HG03565 (cell line): ENCODE data around the gene ERBB4.

Experiments
- ATAC-seq: cut with Tn5 transposase; IDR thresholded peaks from one replicate; pipeline ENCODE4 v1.9.1; 2021; ENCODE audit warnings: mild to moderate bottlenecking, moderate library complexity; ENCODE audit not compliant: unreplicated experiment

Gene ERBB4

DNA sequence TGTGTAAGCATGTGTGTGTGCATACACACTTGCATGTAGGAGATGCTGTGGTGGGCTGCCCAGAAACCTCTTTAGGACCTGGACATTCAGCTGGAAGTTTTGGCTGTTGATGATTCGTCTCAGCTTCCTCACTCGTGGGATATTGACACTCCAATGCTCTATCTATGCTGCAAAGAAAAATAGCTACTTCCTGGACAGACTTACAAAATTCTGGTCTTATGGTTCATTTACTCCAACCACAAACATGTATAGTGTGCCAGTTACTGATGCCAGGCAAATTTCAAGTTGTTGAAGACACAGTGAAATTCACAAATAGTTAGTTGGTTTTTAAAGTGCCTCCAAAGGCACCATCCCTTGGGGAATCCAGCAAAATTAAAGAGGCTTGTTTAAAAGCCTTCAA is 1099.6 kb downstream of the ERBB4 start:
- no peak for ATAC-seq

- no peak for ATAC-seq
Measured at GRCh38 chr2:211437396-211437795, 1101.2 kb downstream of the ERBB4 start.

DNA sequence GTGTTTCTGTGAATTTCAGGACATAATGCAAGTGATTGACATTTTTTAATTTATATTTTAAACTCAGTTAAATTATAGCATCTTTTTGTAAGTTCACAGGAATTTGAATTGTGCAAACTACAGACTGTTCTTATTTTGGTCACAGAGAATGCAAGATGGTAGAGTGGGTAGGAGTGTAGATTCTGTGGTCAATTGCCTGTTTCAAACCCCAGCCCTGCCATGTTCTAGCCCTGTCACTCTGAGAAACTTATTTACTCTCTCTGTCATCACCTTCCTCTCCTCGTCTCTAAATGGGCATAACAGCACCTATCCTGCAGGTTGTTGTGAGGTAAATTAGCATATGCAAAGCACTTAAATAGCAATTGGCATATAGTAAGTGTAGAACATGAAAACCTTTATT is 1102.4 kb downstream of the ERBB4 start:
- ATAC-seq = no peak

GRCh38 chr2:211435331-211435730 is 1103.3 kb downstream of the ERBB4 start:
- no peak for ATAC-seq

- no peak for ATAC-seq
Measured at GRCh38 chr2:211434773-211435172, 1103.8 kb downstream of the ERBB4 start.

- ATAC-seq = no peak
Measured at GRCh38 chr2:211429256-211429920, 1109.2 kb downstream of the ERBB4 start.

- no peak for ATAC-seq
Measured at GRCh38 chr2:211426240-211426639, 1112.4 kb downstream of the ERBB4 start.

DNA sequence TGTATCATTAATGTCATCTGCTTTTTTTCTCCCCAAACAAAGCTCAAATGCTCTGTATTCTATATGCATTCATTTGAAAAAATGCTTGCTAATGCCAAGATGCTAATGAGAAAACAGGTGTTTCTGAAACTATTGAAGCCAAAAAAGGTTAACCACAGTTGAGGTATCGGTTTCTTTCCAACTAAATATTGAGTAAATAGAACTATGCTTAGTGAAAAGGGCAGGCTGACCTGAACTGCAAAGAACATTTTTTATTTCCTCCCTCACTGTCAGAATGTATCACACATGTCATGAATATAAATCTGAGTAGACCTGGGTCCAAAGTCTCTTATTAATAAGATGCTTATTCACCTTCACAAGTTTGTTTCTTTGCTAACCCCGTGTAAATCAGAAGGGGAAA is 1115.6 kb downstream of the ERBB4 start:
- ATAC-seq = no peak

GRCh38 chr2:211417544-211417943 is 1121.1 kb downstream of the ERBB4 start:
- ATAC-seq = no peak

- ATAC-seq = no peak
Measured at GRCh38 chr2:211416373-211416772, 1122.2 kb downstream of the ERBB4 start.

GRCh38 chr2:211413746-211414145 is 1124.9 kb downstream of the ERBB4 start:
- ATAC-seq = no peak

DNA sequence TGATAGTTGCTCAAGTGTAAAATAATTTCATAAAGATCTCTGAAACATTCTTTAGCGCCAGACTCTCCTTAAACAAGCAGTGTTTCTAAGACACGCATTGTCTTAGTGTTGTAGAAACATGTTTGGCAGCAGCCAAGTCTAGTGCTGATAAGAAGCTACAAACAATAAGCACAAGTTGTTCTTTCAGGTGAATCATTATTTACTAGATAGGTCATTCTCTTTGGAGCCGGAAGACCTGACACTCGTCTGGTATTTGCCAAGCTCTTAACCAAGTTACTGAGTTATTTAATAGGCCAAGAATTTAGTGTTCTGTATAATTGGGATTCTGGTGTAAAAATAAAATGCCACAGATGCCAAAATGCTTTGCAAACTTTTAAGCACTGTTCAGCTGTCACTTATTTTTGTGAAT is 1130.1 kb downstream of the ERBB4 start:
- ATAC-seq = no peak

DNA sequence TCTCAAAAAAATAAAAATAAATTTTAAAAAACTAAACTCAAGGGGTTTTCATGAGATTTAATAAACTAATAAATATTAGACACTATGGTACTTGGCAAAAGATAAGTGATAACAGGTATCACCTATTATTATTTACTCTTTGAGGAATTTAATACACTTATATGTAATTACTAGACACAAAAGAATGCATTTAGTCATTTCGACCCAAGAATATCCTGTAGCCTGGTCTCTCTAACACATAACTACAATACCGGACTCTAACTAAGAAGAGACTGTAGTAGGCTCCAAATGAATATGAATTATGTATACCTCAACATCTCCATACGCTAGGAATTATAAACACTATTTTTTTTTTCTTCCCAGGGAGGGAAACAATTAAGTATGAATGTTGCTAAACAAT is 1131.5 kb downstream of the ERBB4 start:
- no peak for ATAC-seq

GRCh38 chr2:211405036-211405435 is 1133.6 kb downstream of the ERBB4 start:
- ATAC-seq = no peak

DNA sequence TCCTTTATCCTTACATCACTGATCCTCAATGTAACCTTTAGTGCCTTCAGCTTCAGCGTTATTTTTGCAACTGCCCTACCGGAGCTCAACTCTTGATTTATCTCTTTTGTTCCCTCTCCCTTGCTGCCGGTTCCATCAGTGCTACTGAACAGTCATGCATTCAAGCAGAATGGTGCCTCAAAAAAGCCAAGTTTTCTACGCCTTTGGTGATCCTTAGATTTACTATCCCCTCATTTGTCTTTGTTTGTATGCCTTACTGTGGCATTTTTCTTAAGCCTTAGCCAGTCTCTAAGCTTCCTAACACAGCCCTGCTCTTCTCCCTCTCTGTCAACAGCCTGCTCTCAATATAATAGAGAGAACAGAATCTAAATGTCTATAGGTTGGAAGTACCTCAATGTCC is 1134.5 kb downstream of the ERBB4 start:
- no peak for ATAC-seq

DNA sequence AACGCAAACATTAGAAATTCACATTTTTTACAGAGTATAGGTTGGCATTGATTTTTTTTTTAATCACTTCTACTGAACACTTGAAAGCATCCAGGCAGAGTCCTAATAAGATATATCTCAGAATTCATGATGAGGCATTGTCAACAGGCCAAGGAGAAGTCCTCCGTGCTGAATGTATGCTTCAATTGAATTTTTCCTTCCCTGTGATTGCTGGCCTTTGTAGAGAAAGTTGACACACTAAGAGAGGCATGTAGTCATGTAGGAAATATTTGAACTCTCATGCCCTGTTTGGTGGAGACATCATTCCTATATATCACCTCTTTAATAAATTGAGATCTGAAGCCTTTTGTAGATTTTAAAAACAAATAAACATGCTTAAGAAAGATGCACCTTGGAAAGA is 1137.3 kb downstream of the ERBB4 start:
- no peak for ATAC-seq

DNA sequence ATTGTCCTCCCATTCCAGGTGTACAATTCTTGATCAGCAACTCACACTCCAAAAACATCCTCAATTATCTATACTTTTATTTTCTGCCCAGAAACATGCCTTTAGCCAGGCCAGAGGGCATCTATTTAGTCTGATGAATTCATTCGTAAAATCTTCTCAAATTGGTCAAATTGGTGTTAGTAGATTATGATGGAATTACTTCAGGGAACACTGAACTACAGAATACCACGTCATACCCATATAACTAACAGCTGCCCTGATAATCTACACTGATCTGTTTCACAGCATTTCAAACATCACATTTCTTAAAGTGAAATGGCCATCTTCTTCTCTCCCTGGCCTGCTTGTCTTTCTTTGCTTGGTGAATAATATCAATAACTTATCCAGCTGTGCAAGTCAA is 1140.8 kb downstream of the ERBB4 start:
- ATAC-seq = no peak

- no peak for ATAC-seq
Measured at GRCh38 chr2:211396815-211397214, 1141.8 kb downstream of the ERBB4 start.

DNA sequence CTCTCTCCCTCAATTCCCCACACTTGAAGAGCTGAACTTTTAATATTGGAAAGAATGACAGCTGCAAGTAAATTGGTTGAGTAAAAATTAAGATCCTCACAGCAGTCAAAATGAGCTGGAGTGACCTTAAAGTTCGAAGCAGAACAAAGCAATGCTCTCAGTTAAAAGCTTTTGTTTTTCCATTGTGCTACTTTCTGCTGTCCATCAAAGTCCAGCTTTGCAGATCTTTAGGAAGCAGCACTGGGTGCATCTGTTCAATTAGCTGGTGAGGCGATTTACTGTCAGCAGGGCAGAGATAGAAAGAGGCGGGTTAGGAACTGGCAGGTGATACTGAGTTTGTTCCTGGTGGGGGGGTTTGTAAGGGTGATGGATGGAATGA is 1147.4 kb downstream of the ERBB4 start:
- ATAC-seq = no peak

- ATAC-seq = no peak
Measured at GRCh38 chr2:211390536-211391188, 1147.9 kb downstream of the ERBB4 start.

GRCh38 chr2:211387734-211388133 is 1150.9 kb downstream of the ERBB4 start:
- no peak for ATAC-seq

DNA sequence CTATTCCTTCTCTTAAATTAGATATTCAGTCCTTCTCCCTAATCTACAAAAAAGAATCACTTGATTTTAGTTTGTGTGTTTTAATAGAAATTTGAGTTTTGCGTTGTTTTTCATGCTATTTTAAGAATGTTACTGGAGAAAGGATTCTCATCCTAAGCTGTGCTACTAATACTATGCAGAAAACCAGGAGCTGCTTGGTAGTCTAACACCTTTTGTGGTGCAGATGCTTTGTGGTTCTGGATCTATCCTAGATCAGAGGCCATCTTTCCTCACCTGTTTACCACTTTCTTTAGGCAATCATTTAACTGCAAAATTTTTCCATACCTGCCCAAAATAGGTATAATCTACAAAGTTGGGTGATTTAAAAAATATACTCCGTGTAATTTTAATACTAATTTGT is 1158.6 kb downstream of the ERBB4 start:
- ATAC-seq = no peak

DNA sequence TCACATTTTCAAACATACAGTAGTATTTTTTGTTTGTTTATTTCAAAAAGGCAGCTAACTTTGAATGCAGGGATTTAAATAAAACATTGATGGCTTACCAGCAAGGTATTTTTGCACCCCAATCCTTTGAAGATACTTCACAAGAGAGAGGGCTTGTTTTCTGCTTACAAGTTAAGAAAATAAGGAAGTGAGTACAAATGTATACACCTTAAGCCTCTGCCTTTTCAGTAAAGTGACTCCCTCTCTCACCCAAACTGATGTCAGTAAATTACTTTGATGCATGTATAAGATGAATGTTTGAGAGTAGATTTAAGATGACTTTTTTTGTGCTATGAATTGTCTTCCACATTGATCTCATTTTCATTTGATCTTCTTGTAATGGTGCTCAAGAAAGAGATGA is 1162.2 kb downstream of the ERBB4 start:
- no peak for ATAC-seq
